A549 (cell line): ENCODE data around the gene VPS26A. TPM values are rescaled to one million over a fixed set of nuclear protein-coding genes. Genes with fewer than 3 reads are reported as not detected.

Experiments used
- ATAC-seq, 2 experiments: fragments of 200-7000 bp in 1 of 2; fragments of >200 bp in 1 of 2; cut with Nextera tagmentation in 1 of 2; cut with Tn5 transposase in 1 of 2; 3 replicates each; pipeline versions ENCODE4 v1.8.0 to v1.9.1; 2018 to 2020; ENCODE audit warnings: mild to moderate bottlenecking in 1 of 2, moderate library complexity in 1 of 2
- CTCF ChIA-PET: fragments of 300-600 bp; sonication (Branson Sonifier 250); formaldehyde crosslinking; extraction: SDS; loops from one replicate; lab custom pipeline; 2021; ENCODE audit warnings: antibody characterized with exemption, inconsistent platforms; lab: Yijun Ruan, JAX
- POLR2A ChIA-PET: fragments of 350-600 bp; formaldehyde crosslinking; extraction: SDS; loops from one replicate; lab custom pipeline; 2021; ENCODE audit warnings: antibody characterized with exemption, inconsistent platforms; lab: Yijun Ruan, JAX
- DNase-seq, 2 experiments: peaks; one replicate each; pipeline versions ENCODE4 v3.0.0 to v3.0.0-alpha.2; 2011 to 2016; ENCODE audit warnings: low read depth in 1 of 2, low spot score in 1 of 2
- FAIRE-seq: peaks from 2 replicates; lab custom pipeline; 2011; peaks lifted over from hg19 to GRCh38; lab: Jason Lieb, UNC
- H3K27ac ChIP-seq, 2 experiments: fragments of >200 bp; sonication (Bioruptor Twin); formaldehyde crosslinking; 3 replicates each; pipeline ENCODE4 v1.5.1; 2016 to 2017
- H3K4me1 ChIP-seq: fragments of >200 bp; sonication (Bioruptor Twin); formaldehyde crosslinking; 3 replicates; pipeline ENCODE4 v1.6.1; 2016
- H3K4me2 ChIP-seq: fragments of >200 bp; sonication (Bioruptor Twin); formaldehyde crosslinking; 3 replicates; pipeline ENCODE4 v1.6.1; 2016
- H3K4me3 ChIP-seq: fragments of >200 bp; sonication (Bioruptor Twin); formaldehyde crosslinking; 3 replicates; pipeline ENCODE4 v1.5.1; 2016
- H3K9me3 ChIP-seq: fragments of >200 bp; sonication (Bioruptor Twin); formaldehyde crosslinking; 3 replicates; pipeline ENCODE4 v1.6.1; 2016
- BHLHE40 ChIP-seq: IDR thresholded peaks from 2 replicates; pipeline ENCODE4 v1.6.1; 2012; ENCODE audit warnings: low read depth, low read length, inconsistent platforms
- CBX8 ChIP-seq: fragments of 200-600 bp; sonication (generic); IDR thresholded peaks from 2 replicates; pipeline ENCODE4 v1.6.1; 2016
- CEBPB ChIP-seq, 2 experiments: fragments of >200 bp in 1 of 2; sonication (Bioruptor Twin) in 1 of 2; formaldehyde crosslinking in 1 of 2; IDR thresholded peaks; 2 replicates each; pipeline ENCODE4 v1.6.1; 2012 to 2016
- CHD2 ChIP-seq: fragments of 150-350 bp; IDR thresholded peaks from 2 replicates; pipeline ENCODE4 v1.6.1; 2014; ENCODE audit warnings: low read length; ENCODE audit not compliant: partially characterized antibody
- E2F6 ChIP-seq: IDR thresholded peaks from 2 replicates; pipeline ENCODE4 v1.6.1; 2012; ENCODE audit warnings: low read depth, borderline replicate concordance
- EHMT2 ChIP-seq: fragments of 200-600 bp; sonication (generic); IDR thresholded peaks from 2 replicates; pipeline ENCODE4 v1.6.1; 2016; ENCODE audit warnings: antibody characterized with exemption, low read depth, mild to moderate bottlenecking, moderate library complexity
- EP300 ChIP-seq, 2 experiments: fragments of >200 bp; sonication (Bioruptor Twin); formaldehyde crosslinking; IDR thresholded peaks; 2 replicates in 1 of 2; 3 replicates in 1 of 2; pipeline ENCODE4 v1.6.1; 2016 to 2017
- ESRRA ChIP-seq: fragments of 150-350 bp; IDR thresholded peaks from 2 replicates; pipeline ENCODE4 v1.6.1; 2014; ENCODE audit warnings: mild to moderate bottlenecking, low read length, borderline replicate concordance
- FOSL2 ChIP-seq, 2 experiments: fragments of 450-650 bp in 1 of 2; fragments of >200 bp in 1 of 2; sonication (Bioruptor Twin) in 1 of 2; formaldehyde crosslinking; IDR thresholded peaks; 2 replicates each; pipeline versions ENCODE4 v1.5.0 to v1.6.1; 2016 to 2020; ENCODE audit warnings: mild to moderate bottlenecking in 1 of 2, moderate library complexity in 1 of 2
- GATA3 ChIP-seq: IDR thresholded peaks from 2 replicates; pipeline ENCODE4 v1.6.1; 2012; ENCODE audit warnings: borderline replicate concordance
- HES2 ChIP-seq: fragments of >200 bp; sonication (Bioruptor Twin); formaldehyde crosslinking; IDR thresholded peaks from 2 replicates; pipeline ENCODE4 v1.6.1; 2016
- HOXB5 ChIP-seq: fragments of 250-450 bp; sonication (Bioruptor Pico); IDR thresholded peaks from 2 replicates; pipeline ENCODE4 v1.5.0; 2020; ENCODE audit warnings: mild to moderate bottlenecking, moderate library complexity
- JUN ChIP-seq, 2 experiments: fragments of >200 bp; sonication (Bioruptor Twin); formaldehyde crosslinking; IDR thresholded peaks; 2 replicates in 1 of 2; 3 replicates in 1 of 2; pipeline ENCODE4 v1.6.1; 2016 to 2017
- JUNB ChIP-seq: fragments of >200 bp; sonication (Bioruptor Twin); formaldehyde crosslinking; IDR thresholded peaks from 2 replicates; pipeline ENCODE4 v1.6.1; 2016
- KDM1A ChIP-seq: fragments of 200-600 bp; sonication (generic); IDR thresholded peaks from 2 replicates; pipeline ENCODE4 v1.6.1; 2016; ENCODE audit warnings: low read depth, mild to moderate bottlenecking
- KDM5A ChIP-seq: fragments of 200-600 bp; sonication (generic); IDR thresholded peaks from 2 replicates; pipeline ENCODE4 v1.6.1; 2016; ENCODE audit warnings: antibody characterized with exemption, mild to moderate bottlenecking
- MAZ ChIP-seq: fragments of 150-350 bp; IDR thresholded peaks from 2 replicates; pipeline ENCODE4 v1.6.1; 2014; ENCODE audit warnings: antibody characterized with exemption, low read depth, low read length, borderline replicate concordance
- MYC ChIP-seq: IDR thresholded peaks from 2 replicates; pipeline ENCODE4 v1.6.1; 2012; ENCODE audit warnings: mild to moderate bottlenecking, inconsistent platforms, low read length, improper control_type of control experiment, borderline replicate concordance
- NPAS2 ChIP-seq: fragments of 250-450 bp; sonication (Bioruptor Pico); IDR thresholded peaks from 2 replicates; pipeline ENCODE4 v1.8.0; 2022; ENCODE audit warnings: mild to moderate bottlenecking, moderate library complexity, borderline replicate concordance
- POLR2A ChIP-seq: IDR thresholded peaks from 2 replicates; pipeline ENCODE4 v1.6.1; 2012; ENCODE audit warnings: mild to moderate bottlenecking, low read length
- RAD21 ChIP-seq, 2 experiments: fragments of >200 bp in 1 of 2; sonication (Bioruptor Twin) in 1 of 2; formaldehyde crosslinking in 1 of 2; IDR thresholded peaks in 1 of 2; conservative IDR thresholded peaks in 1 of 2; 2 replicates in 1 of 2; 3 replicates in 1 of 2; pipeline ENCODE4 v1.6.1; 2012 to 2018; ENCODE audit warnings: inconsistent platforms in 1 of 2
- RFX5 ChIP-seq: fragments of 450-650 bp; IDR thresholded peaks from 2 replicates; pipeline ENCODE4 v1.7.1; 2014; ENCODE audit warnings: antibody characterized with exemption, mild to moderate bottlenecking, moderate library complexity
- RNF2 ChIP-seq: fragments of 200-600 bp; sonication (generic); IDR thresholded peaks from 2 replicates; pipeline ENCODE4 v1.6.1; 2016; ENCODE audit warnings: low read depth, mild to moderate bottlenecking, antibody characterized with exemption, moderate library complexity, borderline replicate concordance
- SMC3 ChIP-seq: fragments of >200 bp; sonication (Bioruptor Twin); formaldehyde crosslinking; IDR thresholded peaks from 3 replicates; pipeline ENCODE4 v1.6.1; 2018; ENCODE audit warnings: inconsistent platforms
- ZC3H11A ChIP-seq: fragments of 450-650 bp; IDR thresholded peaks from 2 replicates; pipeline ENCODE4 v1.6.1; 2014; ENCODE audit warnings: antibody characterized with exemption, mild to moderate bottlenecking
- ZFP36 ChIP-seq: fragments of 450-650 bp; IDR thresholded peaks from 2 replicates; pipeline ENCODE4 v1.6.1; 2014; ENCODE audit warnings: borderline replicate concordance; ENCODE audit not compliant: partially characterized antibody
- WGBS: methylation state at CpG from one replicate; pipeline ENCODE4 v1.1.6; 2017; ENCODE audit errors: missing lambda C conversion rate; 5-methylcytosine and 5-hydroxymethylcytosine counted together
- polyA plus RNA-seq, 4 experiments: library from polyadenylated mRNA; depleted of rRNA in 3 of 4; stranded (reverse); fragments of >200 nt; fragmentation: RNase III in 1 of 4; extraction: RNeasy Plus Mini Kit Qiagen cat#74134 plus additional on column Dnase treatment in 1 of 4; gene quantifications; 2 replicates in 3 of 4; 3 replicates in 1 of 4; pipeline ENCODE4 v1.2.3, GENCODE V29; 2011 to 2017
- TF ChIP-seq, protein P1 (sequence below): fragments of 150-350 bp; IDR thresholded peaks from 2 replicates; pipeline ENCODE4 v1.6.1; 2014; ENCODE audit warnings: low read depth, mild to moderate bottlenecking, low read length
- TF ChIP-seq, protein P2 (sequence below): fragments of >200 bp; sonication (Bioruptor Twin); formaldehyde crosslinking; IDR thresholded peaks from 3 replicates; pipeline ENCODE4 v1.6.1; 2016
- TF ChIP-seq, protein P3 (sequence below): fragments of 250-450 bp; sonication (Bioruptor Pico); IDR thresholded peaks from 2 replicates; pipeline ENCODE4 v1.5.0; 2020; ENCODE audit warnings: low read depth, mild to moderate bottlenecking, moderate library complexity

VPS26A gene
- polyA plus RNA-seq, 2 of the 4 experiments (the other 2 are of a cell fraction) = 52.6 to 62.6 TPM

DNA sequence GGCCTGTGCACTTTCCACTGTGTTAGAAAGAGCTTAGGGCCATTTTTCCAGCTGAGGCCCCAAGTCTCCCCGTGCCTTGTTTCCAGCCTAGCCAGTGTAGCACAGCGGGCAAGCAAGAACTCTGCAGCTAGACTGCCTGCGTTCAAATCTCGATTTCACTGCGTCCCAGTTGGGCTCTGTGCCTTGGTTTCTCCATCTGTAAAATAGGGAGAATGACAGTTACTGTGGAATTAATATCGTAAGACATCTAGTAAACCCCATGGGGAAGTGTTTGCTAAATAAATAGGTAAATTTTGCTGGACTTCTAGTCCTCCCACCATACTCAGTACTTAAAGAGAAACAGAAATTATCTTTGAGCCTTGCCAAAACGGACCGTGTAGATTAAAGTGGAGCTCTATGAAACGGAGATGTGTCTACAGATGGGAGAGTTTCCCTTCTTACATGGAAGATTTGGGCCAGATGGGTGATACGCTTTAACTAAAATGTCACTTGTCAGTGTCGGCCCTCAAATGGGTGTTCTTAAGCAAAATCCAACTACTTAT lies 92.7 kb downstream of the VPS26A start:
- ATAC-seq (no peak), FAIRE-seq (no peak), DNase-seq (no peak)
- WGBS = 88% methylated on average over 11 of the region's 11 CpGs
- TF ChIP-seq CHD2 = no peak
- no peak for TF ChIP-seq RNF2
- no peak for TF ChIP-seq EHMT2
- TF ChIP-seq BHLHE40 = no peak
- TF ChIP-seq, protein P1, sequence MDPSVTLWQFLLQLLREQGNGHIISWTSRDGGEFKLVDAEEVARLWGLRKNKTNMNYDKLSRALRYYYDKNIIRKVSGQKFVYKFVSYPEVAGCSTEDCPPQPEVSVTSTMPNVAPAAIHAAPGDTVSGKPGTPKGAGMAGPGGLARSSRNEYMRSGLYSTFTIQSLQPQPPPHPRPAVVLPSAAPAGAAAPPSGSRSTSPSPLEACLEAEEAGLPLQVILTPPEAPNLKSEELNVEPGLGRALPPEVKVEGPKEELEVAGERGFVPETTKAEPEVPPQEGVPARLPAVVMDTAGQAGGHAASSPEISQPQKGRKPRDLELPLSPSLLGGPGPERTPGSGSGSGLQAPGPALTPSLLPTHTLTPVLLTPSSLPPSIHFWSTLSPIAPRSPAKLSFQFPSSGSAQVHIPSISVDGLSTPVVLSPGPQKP = no peak
- TF ChIP-seq RFX5 = no peak
- TF ChIP-seq CEBPB (IDR thresholded peaks at IDR 0.05) = no peak
- no peak for TF ChIP-seq KDM1A
- peak overlapping the region; percentile 81 to 91 for H3K27ac ChIP-seq
- ChIA-PET CTCF (interaction anchor here (0.5 to 1.9 kb wide), 4 partner anchors 15 to 124 kb away, joined by 4 to 7 read pairs (median 6); no protein-coding TSS in a partner anchor), POLR2A (interaction anchor here (0.6 to 1.0 kb wide), 2 partner anchors 13 to 16 kb away, joined by 3 to 4 read pairs; no protein-coding TSS in a partner anchor)
- H3K4me3 ChIP-seq = no peak overlapping the region
- peaks cover 54% of the 10 kb centered on the region for H3K4me1 ChIP-seq
- H3K4me2 ChIP-seq = peak overlapping the region; percentile 67
- no peaks in the 10 kb centered on the region for H3K9me3 ChIP-seq

GRCh38 chr10:69217119-69217754 lies 93.3 kb downstream of the VPS26A start:
- WGBS = 26% methylated on average over 4 of the region's 4 CpGs
- POLR2A ChIA-PET = no interaction called here

DNA sequence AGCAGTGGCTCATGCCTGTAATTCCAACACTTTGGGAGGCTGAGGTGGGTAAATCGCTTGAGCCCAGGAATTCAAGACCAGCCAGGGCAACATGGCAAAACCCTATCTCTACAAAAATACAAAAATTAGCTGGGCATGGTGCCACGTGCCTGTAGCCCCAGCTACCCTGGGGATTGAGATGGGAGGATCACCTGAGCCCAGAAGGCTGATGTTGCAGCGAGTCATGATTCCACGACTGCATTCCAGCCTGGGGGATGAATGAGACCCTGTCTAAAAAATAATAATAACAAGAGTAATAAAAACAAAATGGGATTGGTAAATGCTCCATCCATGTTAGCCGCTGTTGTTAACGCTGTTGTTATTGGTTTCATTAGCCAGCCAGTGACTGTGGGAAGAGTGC lies 94.9 kb downstream of the VPS26A start:
- H3K4me1 ChIP-seq = peaks cover 68% of the 10 kb centered on the region
- no peaks in the 10 kb centered on the region for H3K9me3 ChIP-seq
- peak overlapping the region; percentile 81 to 91 for H3K27ac ChIP-seq
- DNase-seq (no peak), ATAC-seq (no peak), FAIRE-seq (no peak)
- POLR2A ChIA-PET = no interaction called here
- no peak overlapping the region for H3K4me3 ChIP-seq
- CTCF ChIA-PET = interaction anchor here (0.6 to 1.6 kb wide), 2 partner anchors 58 to 174 kb away, joined by 3 to 4 read pairs; no protein-coding TSS in a partner anchor
- peak overlapping the region; percentile 77; the same call in 1 of the 3 replicates for H3K4me2 ChIP-seq
- 78% methylated on average over 6 of the region's 6 CpGs for WGBS
- no peak for TF ChIP-seq EHMT2
- no peak for TF ChIP-seq RAD21 (conservative IDR thresholded peaks at IDR 0.05 in 1 of 2, IDR thresholded peaks at IDR 0.05 in 1 of 2)
- no peak for TF ChIP-seq E2F6
- TF ChIP-seq BHLHE40 = no peak
- no peak for TF ChIP-seq KDM5A
- TF ChIP-seq, protein P2, sequence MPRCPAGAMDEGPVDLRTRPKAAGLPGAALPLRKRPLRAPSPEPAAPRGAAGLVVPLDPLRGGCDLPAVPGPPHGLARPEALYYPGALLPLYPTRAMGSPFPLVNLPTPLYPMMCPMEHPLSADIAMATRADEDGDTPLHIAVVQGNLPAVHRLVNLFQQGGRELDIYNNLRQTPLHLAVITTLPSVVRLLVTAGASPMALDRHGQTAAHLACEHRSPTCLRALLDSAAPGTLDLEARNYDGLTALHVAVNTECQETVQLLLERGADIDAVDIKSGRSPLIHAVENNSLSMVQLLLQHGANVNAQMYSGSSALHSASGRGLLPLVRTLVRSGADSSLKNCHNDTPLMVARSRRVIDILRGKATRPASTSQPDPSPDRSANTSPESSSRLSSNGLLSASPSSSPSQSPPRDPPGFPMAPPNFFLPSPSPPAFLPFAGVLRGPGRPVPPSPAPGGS = no peak
- TF ChIP-seq HES2 = no peak

More at GRCh38 chr10:69217119-69217754, 93.3 kb downstream of the VPS26A start:
- Histone ChIP-seq H3K4me1 (peaks cover 59% of the 10 kb centered on the region), H3K9me3 (no peaks in the 10 kb centered on the region), H3K4me3 (no peak overlapping the region), H3K4me2 (peak overlapping the region; percentile 67), H3K27ac (peak overlapping the region; percentile 81 to 91)
- peak; percentile 42 to 62; a peak in 5 of 6 replicates for ATAC-seq
- FAIRE-seq = no peak
- TF ChIP-seq MAZ = no peak
- 0 out of 2 replicates have a peak, but pooled peaks have one; percentile 44 for TF ChIP-seq FOSL2 (IDR thresholded peaks at IDR 0.05)
- TF ChIP-seq FOSL2 (CRISPR knock-in tag; IDR thresholded peaks at IDR 0.05) = peak; percentile 89
- TF ChIP-seq CEBPB (IDR thresholded peaks at IDR 0.05) = peak; percentile 86 to 89
- 0 out of 2 replicates have a peak, but pooled peaks have one; percentile 25 for TF ChIP-seq HES2
- no peak for TF ChIP-seq ZC3H11A
- TF ChIP-seq JUN (IDR thresholded peaks at IDR 0.05) = peak in 1 of 2 experiments; percentile 50; a peak in 2 of 5 replicates
- no peak for TF ChIP-seq RNF2
- TF ChIP-seq HOXB5 (CRISPR knock-in tag) = no peak
- no peak for TF ChIP-seq POLR2A
- TF ChIP-seq, protein P3, sequence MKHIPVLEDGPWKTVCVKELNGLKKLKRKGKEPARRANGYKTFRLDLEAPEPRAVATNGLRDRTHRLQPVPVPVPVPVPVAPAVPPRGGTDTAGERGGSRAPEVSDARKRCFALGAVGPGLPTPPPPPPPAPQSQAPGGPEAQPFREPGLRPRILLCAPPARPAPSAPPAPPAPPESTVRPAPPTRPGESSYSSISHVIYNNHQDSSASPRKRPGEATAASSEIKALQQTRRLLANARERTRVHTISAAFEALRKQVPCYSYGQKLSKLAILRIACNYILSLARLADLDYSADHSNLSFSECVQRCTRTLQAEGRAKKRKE (CRISPR knock-in tag) = no peak
- no peak for TF ChIP-seq SMC3
- no peak for TF ChIP-seq MYC
- TF ChIP-seq ZFP36 = no peak
- no peak for TF ChIP-seq BHLHE40
- no peak for TF ChIP-seq ESRRA
- TF ChIP-seq GATA3 = peak; percentile 44; the same call in 1 of the 2 replicates
- no peak for TF ChIP-seq CBX8
- TF ChIP-seq EP300 (IDR thresholded peaks at IDR 0.05) = peak; percentile 40 to 73; a peak in 2 of 5 replicates
- no peak for TF ChIP-seq NPAS2 (CRISPR knock-in tag)
- TF ChIP-seq JUNB = peak; percentile 72
- peak; percentile 43 to 69 for DNase-seq
- CTCF ChIA-PET = interaction anchor here (0.5 to 1.9 kb wide), 3 partner anchors 15 to 124 kb away, joined by 4 to 6 read pairs (median 5); no protein-coding TSS in a partner anchor
